Measurements from ENCODE around the gene CMSS1.

CMSS1 gene

DNA sequence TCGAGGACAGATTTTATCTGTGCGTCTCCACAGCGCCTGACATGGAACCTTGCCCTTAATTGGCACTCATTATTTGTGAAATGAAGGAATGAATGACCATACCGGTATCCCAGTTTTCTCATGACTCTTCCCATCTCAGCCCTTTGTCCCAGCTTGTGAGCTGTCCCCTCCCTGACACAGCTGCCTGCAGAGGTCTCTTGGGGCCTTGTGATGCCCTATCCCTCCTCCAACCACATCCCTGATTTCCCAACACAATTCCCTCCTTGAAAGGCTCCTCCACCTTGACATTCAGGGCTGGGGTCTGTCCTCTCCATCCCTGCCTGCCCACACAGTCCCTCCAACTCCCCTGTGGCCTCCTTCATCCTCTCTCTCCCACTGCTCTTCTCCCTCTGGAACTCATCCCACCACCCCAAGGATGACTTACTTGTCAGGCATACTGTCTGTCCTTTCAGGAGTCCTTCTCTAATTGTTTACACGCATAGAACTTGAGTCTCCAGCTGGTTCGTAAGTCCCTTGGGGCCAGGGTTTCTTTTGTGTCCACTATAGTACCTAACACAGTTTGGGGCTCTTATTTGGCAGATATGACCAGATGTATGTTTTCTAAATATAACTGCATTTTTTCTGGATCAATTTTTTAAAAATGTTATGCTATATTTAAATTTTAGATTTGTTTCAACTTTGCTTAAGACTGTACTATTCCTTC is 332.2 kb downstream of the CMSS1 start:
- DNase-seq (ENCODE audit: low read depth) = no peak

GRCh38 chr3:100150473-100150872 is 332.8 kb downstream of the CMSS1 start:
- DNase-seq (ENCODE audit: low read depth) = peak; percentile 57

GRCh38 chr3:100151024-100151707 is 333.5 kb downstream of the CMSS1 start:
- no peak for DNase-seq (ENCODE audit: low read depth)

- no peak for DNase-seq (ENCODE audit: low read depth)
Measured at GRCh38 chr3:100154171-100154570, 336.5 kb downstream of the CMSS1 start.

DNA sequence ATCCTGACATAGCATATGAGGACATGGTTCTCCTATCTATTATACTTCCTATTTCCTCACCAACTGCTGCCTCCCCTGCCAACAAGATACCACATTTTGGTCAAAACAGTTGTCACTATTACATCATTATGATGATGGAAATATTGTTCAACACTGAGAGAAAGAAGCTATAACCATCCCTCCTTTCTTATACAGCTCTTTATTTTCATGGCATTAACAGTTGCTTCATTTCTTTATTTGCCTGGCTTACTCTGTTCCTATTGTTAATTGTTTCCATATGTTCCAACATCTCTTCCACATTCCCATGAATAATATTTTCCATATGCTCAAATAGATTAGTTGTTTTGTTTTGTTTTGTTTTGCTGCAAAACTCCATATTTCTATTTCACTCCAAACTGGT is 337.5 kb downstream of the CMSS1 start:
- peak; percentile 74 for DNase-seq (ENCODE audit: low read depth)

- no peak for DNase-seq (ENCODE audit: low read depth)
Measured at GRCh38 chr3:100155590-100155989, 337.9 kb downstream of the CMSS1 start.

DNA sequence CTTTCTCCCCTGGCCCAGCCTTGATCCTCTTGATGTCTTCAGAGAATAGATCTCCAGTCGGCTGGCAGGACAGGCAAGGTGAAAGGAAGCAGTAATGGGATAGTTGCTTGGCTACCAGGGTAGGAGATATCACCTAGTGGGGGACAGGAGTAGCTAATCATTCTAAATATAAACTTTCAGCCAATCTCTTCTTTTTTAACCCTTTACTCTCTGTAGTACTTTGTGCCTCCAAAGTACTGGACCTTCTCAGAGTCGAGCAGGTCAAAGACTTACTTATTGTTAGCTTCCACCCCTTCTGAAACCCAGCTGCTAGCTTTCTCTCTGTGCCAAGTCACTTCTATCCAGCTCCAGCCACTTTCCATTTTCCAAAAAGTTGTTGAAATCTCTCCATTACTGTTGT is 340.0 kb downstream of the CMSS1 start:
- no peak for DNase-seq (ENCODE audit: low read depth)

- DNase-seq (ENCODE audit: low read depth) = no peak
Measured at GRCh38 chr3:100158918-100159330, 341.3 kb downstream of the CMSS1 start.

- DNase-seq (ENCODE audit: low read depth) = peak; percentile 63
Measured at GRCh38 chr3:100159331-100160153, 341.9 kb downstream of the CMSS1 start.

DNA sequence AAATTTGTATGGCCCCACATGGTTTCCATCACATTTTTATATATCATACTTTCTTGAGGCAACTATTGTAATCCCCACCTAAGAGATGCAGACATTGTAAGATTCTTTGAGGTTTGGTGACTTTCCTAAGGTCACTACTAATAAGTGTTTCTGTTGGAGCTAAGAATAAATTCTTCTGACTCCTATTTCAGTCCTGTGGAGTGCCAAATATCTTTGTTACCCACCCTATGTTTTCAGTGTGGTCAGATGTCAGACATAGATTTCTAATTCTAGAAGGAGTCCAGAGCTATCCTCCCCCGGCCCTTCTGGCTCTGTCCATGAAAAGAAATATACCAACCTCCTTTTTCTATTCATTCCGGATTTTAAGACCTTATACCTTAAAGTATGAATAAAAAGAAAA is 342.9 kb downstream of the CMSS1 start:
- no peak for DNase-seq (ENCODE audit: low read depth)

- DNase-seq (ENCODE audit: low read depth) = no peak
Measured at GRCh38 chr3:100163787-100164186, 346.1 kb downstream of the CMSS1 start.

DNA sequence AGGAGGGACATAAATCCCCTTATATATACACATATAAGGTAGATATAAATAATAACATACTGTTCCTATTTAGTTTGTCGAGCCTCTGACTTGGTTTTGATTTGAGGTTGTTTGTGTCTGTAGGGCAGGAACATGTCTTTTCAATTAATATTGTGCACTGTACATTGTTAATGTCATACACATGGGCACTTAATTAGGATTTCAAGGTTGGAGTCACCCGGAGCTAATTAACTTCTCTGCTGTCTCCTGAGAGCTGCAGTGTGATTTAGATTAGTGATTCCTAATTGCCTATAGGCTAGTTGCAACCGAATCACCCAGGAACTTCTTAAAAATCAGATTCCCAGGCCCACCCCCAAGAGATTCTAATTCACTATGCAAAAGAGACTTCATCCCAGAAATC is 347.1 kb downstream of the CMSS1 start:
- DNase-seq (ENCODE audit: low read depth) = no peak

DNA sequence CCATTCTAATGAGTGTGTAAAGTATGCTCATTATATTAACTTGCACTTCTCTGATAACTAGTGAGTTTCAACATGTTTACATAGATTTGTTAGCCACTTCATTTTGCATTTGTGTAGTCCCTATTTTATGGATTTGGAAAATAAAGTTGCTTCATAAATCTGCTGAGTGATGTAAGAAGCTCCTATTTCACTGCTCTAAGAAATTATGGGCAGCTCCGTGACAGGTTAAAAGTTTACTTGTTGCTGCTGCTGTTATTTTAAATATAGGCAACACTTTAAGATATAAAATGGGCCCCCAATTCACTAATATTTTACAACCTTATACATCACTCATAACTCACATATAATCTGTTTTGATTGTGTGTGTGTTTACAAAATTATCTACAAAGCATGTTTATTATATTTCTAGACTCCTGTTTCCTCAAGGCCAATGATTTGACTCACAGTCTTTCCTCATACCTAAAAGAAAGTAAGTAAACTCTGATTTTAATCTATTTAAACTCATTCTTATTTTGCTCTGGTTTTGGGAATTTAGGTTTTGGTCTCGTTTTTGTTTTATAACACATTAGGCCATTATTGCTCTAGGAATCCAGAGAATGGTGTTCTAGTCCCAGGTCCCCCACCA is 348.4 kb downstream of the CMSS1 start:
- DNase-seq (ENCODE audit: low read depth) = no peak

GRCh38 chr3:100169201-100169920 is 351.7 kb downstream of the CMSS1 start:
- DNase-seq (ENCODE audit: low read depth) = no peak

- no peak for DNase-seq (ENCODE audit: low read depth)
Measured at GRCh38 chr3:100170486-100170885, 352.8 kb downstream of the CMSS1 start.

DNA sequence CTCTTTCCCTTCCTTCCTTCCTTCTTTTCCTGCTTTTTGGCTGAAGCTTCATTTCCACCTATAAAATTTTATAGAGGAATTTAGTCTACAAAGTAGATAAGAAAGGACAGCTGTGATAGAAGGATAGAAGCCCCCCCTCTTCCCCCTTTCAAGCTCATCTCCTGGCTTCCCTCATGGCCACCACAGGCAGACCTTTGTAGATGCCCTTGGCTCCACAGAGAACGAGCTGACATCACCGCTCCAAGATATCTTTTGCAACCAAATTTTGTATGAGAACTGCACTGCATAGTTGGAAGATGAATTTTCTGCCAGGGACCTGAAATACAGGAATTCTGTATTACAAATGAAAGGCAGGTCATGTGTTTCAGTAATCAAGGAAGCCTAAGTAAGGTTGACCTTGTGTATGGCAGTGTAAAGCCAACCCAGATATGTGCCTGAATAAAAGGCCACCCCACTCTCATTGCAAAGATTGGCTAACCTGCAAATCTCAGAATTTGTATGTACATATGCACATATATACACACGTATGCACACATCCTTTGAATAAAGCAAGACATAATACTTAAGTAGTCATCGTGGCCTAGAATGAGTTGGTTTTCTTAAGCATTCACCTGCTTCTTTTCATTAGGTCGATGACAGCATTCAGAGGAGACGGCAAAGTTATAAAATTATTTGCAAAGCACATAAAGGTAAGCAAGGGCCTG is 353.7 kb downstream of the CMSS1 start:
- no peak for DNase-seq (ENCODE audit: low read depth)

DNA sequence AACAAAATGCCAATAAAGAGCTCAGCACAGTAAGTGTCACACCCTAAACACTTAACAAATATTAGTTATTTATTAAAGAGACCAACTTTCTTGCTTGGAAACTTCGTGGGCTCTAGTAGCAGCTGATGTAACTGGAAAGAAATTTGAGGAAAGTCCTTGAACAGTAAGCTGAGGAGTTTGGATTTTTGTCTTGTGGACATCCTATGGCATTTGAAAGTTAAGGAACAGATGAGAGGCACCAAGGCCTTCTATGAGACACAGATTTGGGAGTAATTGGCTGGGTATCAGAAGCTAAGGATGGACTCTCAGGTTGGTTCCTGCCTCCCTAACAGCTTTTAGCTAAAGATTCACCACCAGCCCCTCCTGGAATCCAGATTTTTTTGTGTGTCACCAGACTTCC is 356.3 kb downstream of the CMSS1 start:
- no peak for DNase-seq (ENCODE audit: low read depth)

GRCh38 chr3:100175637-100176280 is 358.1 kb downstream of the CMSS1 start:
- DNase-seq (ENCODE audit: low read depth) = no peak

DNA sequence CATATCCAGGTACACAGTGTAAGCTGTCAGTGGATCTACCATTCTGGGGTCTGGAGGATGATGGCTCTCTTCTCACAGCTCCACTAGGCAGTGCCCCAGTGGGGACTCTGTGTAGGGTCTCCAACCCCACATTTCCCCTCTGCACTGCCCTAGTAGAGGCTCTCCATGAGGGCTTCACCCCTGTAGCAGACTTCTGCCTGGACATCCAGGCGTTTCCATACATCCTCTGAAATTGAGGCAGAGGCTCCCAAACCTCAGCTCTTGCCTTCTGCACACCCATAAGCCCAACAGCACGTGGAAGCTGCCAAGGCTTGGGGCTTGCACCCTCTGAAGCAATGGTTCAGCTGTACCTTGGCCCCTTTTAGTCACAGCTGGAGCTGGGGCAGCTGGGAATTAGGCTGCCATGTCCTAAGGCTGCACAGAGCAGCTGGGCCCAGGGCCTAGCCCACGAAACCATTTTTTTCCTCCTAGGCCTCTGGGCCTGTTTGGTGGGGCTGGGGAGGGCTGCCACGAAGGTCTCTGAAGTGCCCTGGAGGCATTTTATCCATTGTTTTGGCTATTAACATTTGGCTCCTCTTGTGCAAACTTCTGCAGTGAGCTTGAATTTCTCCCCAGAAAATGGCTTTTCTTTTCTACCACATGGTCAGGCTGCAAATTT is 362.2 kb downstream of the CMSS1 start:
- no peak for DNase-seq (ENCODE audit: low read depth)

- no peak for DNase-seq (ENCODE audit: low read depth)
Measured at GRCh38 chr3:100183608-100184125, 366.0 kb downstream of the CMSS1 start.

Measured in fibroblast of the conjunctiva (primary cell).